Ovary (tissue), 9 donors: ENCODE data around the gene IL1RL1. TPM values are rescaled to one million over a fixed set of nuclear protein-coding genes. Genes with fewer than 3 reads are reported as not detected.

ENCODE experiments used
- DNase-seq, 5 donors: peaks; one replicate each; pipeline ENCODE4 v3.0.0-alpha.2; 2019 to 2020
- H3K27ac ChIP-seq, 2 donors: fragments of 200-600 bp; one replicate each; pipeline versions ENCODE4 v1.5.1 to v1.8.0; 2019 to 2022
- H3K27me3 ChIP-seq: fragments of 200-600 bp; one replicate; pipeline ENCODE4 v1.8.0; 2022
- H3K36me3 ChIP-seq: fragments of 200-600 bp; sonication (generic); one replicate; pipeline ENCODE4 v1.5.1; 2019
- H3K4me1 ChIP-seq: one replicate; pipeline ENCODE4 v1.8.1; 2013; ENCODE audit warnings: mild to moderate bottlenecking, moderate library complexity; ENCODE audit not compliant: insufficient read depth
- H3K4me3 ChIP-seq: fragments of 200-600 bp; sonication (generic); one replicate; pipeline ENCODE4 v1.5.1; 2017
- H3K9me3 ChIP-seq, 2 donors: fragments of 200-600 bp in 1 of 2; sonication (generic) in 1 of 2; one replicate each; pipeline versions ENCODE4 v1.5.1 to v1.8.1; 2013 to 2019; ENCODE audit warnings: mild to moderate bottlenecking in 1 of 2, moderate library complexity in 1 of 2
- CTCF ChIP-seq, 3 donors: fragments of 450-650 bp in 2 of 3; fragments of 200-600 bp in 1 of 3; IDR thresholded peaks; one replicate each; pipeline versions ENCODE4 v1.5.1 to v1.8.0; 2016 to 2022; ENCODE audit warnings: antibody characterized with exemption in 3 of 3, mild to moderate bottlenecking in 1 of 3
- EP300 ChIP-seq: sonication (generic); formaldehyde crosslinking; IDR thresholded peaks from one replicate; pipeline ENCODE4 v1.6.1; 2017; ENCODE audit warnings: antibody characterized with exemption
- POLR2A ChIP-seq: fragments of 450-650 bp; IDR thresholded peaks from one replicate; pipeline ENCODE4 v1.6.1; 2017; ENCODE audit warnings: antibody characterized with exemption, mild to moderate bottlenecking, moderate library complexity
- WGBS, 3 donors: extraction: QIAGEN DNeasy Blood & Tissue Kit in 1 of 3; methylation state at CpG; one replicate each; pipeline versions ENCODE4 v1.1.5 to v1.1.7; 2013 to 2017; 5-methylcytosine and 5-hydroxymethylcytosine counted together
- intact Hi-C, 4 donors: fragments of 100-400 bp; cut with DNase I; formaldehyde crosslinking; loops; one replicate each; pipeline versions ENCODE4 v1.11.0 to v1.15.1; 2022 to 2023
- polyA plus RNA-seq, 2 donors: library from polyadenylated mRNA; stranded (reverse); fragments of 200-250 nt in 1 of 2; fragments of 350-450 nt in 1 of 2; fragmentation: Illumina TruSeq in 1 of 2; extraction: RNeasy Lipid Tissue Mini Kit (QIAGEN cat#74804) in 1 of 2; gene quantifications; one replicate each; pipeline ENCODE4 v1.2.3, GENCODE V29; 2013 to 2014
- total RNA-seq, 7 donors: library from RNA; depleted of rRNA in 2 of 7; stranded (reverse); fragments of >200 nt in 2 of 7; fragmentation: NEBNext Ultra II Directional in 3 of 7; extraction: Animal tissue kit (Norgen Biotek cat#: 25700) in 3 of 7; gene quantifications; one replicate each; pipeline versions ENCODE4 v1.1.0 to v1.2.4, GENCODE V29; 2016 to 2023
- donor health status: DM: no; HTN: no; CAD: no; lungs with moderate emphysema.
- donor health status: DM: no; HTN: no; CAD: no.
- donor health status: Bipolar disorder and iron deficiency.
- donor health status: DM: yes; HTN: yes; CAD: no.
- donor health status: DM: no; HTN: no; CAD: no.
- donor health status: DM: yes; HTN: yes; CAD: no.

Gene IL1RL1
- total and polyA plus RNA-seq, 9 donors = 0.36 to 2.3 (median 1.9) TPM; not detected in 1

- Histone ChIP-seq H3K27ac (no peak overlapping the region), H3K36me3 (no peaks in the 10 kb centered on the region), H3K27me3 (no peaks in the 10 kb centered on the region), H3K9me3 (no peaks in the 10 kb centered on the region), H3K4me1 (no peaks in the 10 kb centered on the region), H3K4me3 (no peak overlapping the region)
- TF ChIP-seq POLR2A (no peak), EP300 (no peak), CTCF (IDR thresholded peaks at IDR 0.05) (no peak)
- WGBS, 3 donors = 83 to 90% (median 89%) methylated on average over 4 of the region's 4 CpGs
- no peak for DNase-seq
- intact Hi-C loops = no loop called here
Observed at GRCh38 chr2:102291319-102292075, 19.9 kb upstream of the IL1RL1 start.

- TF ChIP-seq EP300 = no peak
- TF ChIP-seq POLR2A = no peak
- TF ChIP-seq CTCF (IDR thresholded peaks at IDR 0.05) = no peak
- intact Hi-C loops = no loop called here
- no peaks in the 10 kb centered on the region for H3K36me3 ChIP-seq
- no peak overlapping the region for H3K4me3 ChIP-seq
- 76 to 79% (median 79%) methylated on average over 3 of the region's 3 CpGs for WGBS, 3 donors
- no peaks in the 10 kb centered on the region for H3K9me3 ChIP-seq
- no peak for DNase-seq
- H3K27me3 ChIP-seq = no peaks in the 10 kb centered on the region
- H3K4me1 ChIP-seq = no peaks in the 10 kb centered on the region
- no peak overlapping the region for H3K27ac ChIP-seq
Observed at GRCh38 chr2:102294802-102295489, 16.4 kb upstream of the IL1RL1 start.

- Histone ChIP-seq H3K4me3 (no peak overlapping the region), H3K4me1 (no peaks in the 10 kb centered on the region), H3K9me3 (no peaks in the 10 kb centered on the region), H3K27ac (no peak overlapping the region), H3K27me3 (no peaks in the 10 kb centered on the region), H3K36me3 (no peaks in the 10 kb centered on the region)
- 77 to 84% (median 81%) methylated on average over 1 of the region's 1 CpG for WGBS, 3 donors
- TF ChIP-seq EP300 (no peak), POLR2A (no peak), CTCF (IDR thresholded peaks at IDR 0.05) (no peak)
- intact Hi-C loops = no loop called here
- DNase-seq = no peak
Observed at GRCh38 chr2:102295566-102295965, 15.8 kb upstream of the IL1RL1 start.

GRCh38 chr2:102296449-102296848, 14.9 kb upstream of the IL1RL1 start:
- H3K9me3 ChIP-seq = no peaks in the 10 kb centered on the region
- no peaks in the 10 kb centered on the region for H3K4me1 ChIP-seq
- no peak for DNase-seq
- no peak overlapping the region for H3K27ac ChIP-seq
- intact Hi-C loops = no loop called here
- H3K27me3 ChIP-seq = no peaks in the 10 kb centered on the region
- H3K36me3 ChIP-seq = no peaks in the 10 kb centered on the region
- TF ChIP-seq EP300 (no peak), POLR2A (no peak), CTCF (IDR thresholded peaks at IDR 0.05) (no peak)
- no peak overlapping the region for H3K4me3 ChIP-seq
